Amygdala (tissue), 56 donors: Measurements from ENCODE around the gene PRLR.
"Not testable (repeated sequence)": the region's sequence is repeated elsewhere in the genome, so short reads cannot be mapped to it uniquely, and the experiment has no call there.

ENCODE experiments used
- DNase-seq, 56 donors: peaks; one replicate each; lab custom pipeline; 2025; lab: John Stamatoyannopoulos, UW

PRLR gene

GRCh38 chr5:35048910-35049309, 181.4 kb downstream of the PRLR start:
- DNase-seq = no peak

- no peak for DNase-seq
Measured at GRCh38 chr5:35047785-35048404, 182.4 kb downstream of the PRLR start, which contains the start of gene AGXT2. Gene AGXT2 (minus strand): TSS chr5:35047949. CDS start chr5:35047892, 57 bp downstream.

GRCh38 chr5:35046774-35047173, 183.5 kb downstream of the PRLR start:
- no peak for DNase-seq

- DNase-seq = no peak
Measured at GRCh38 chr5:35045280-35045679, 185.0 kb downstream of the PRLR start.

GRCh38 chr5:35044649-35045048, 185.6 kb downstream of the PRLR start:
- no peak for DNase-seq

- no peak for DNase-seq
Measured at GRCh38 chr5:35042781-35043180, 187.5 kb downstream of the PRLR start.

- DNase-seq = no peak
Measured at GRCh38 chr5:35041261-35041660, 189.0 kb downstream of the PRLR start.

GRCh38 chr5:35038891-35039290, 191.4 kb downstream of the PRLR start:
- DNase-seq = peak in 1 of 56 donors; percentile 17

GRCh38 chr5:35036536-35036935, 193.8 kb downstream of the PRLR start:
- DNase-seq = no peak

GRCh38 chr5:35035929-35036328, 194.4 kb downstream of the PRLR start:
- not testable (repeated sequence) for DNase-seq

GRCh38 chr5:35035271-35035670, 195.0 kb downstream of the PRLR start:
- no peak for DNase-seq

GRCh38 chr5:35032356-35032755, 197.9 kb downstream of the PRLR start:
- peak in 1 of 56 donors; percentile 6 for DNase-seq

- DNase-seq = no peak
Measured at GRCh38 chr5:35031276-35031675, 199.0 kb downstream of the PRLR start.

- DNase-seq = no peak
Measured at GRCh38 chr5:35030426-35031100, 199.7 kb downstream of the PRLR start.

- no peak for DNase-seq
Measured at GRCh38 chr5:35029333-35029732, 201.0 kb downstream of the PRLR start.

- no peak for DNase-seq
Measured at GRCh38 chr5:35026941-35027340, 203.3 kb downstream of the PRLR start.

- no peak for DNase-seq
Measured at GRCh38 chr5:35026280-35026840, 203.9 kb downstream of the PRLR start.

- DNase-seq = no peak
Measured at GRCh38 chr5:35024911-35025510, 205.3 kb downstream of the PRLR start.

- no peak for DNase-seq
Measured at GRCh38 chr5:35023391-35024178, 206.7 kb downstream of the PRLR start.

- DNase-seq = no peak
Measured at GRCh38 chr5:35016174-35017051, 213.9 kb downstream of the PRLR start.
